Epidermal melanocyte (primary cell): ENCODE results near the gene COMT.

Experiments
- DNase-seq: peaks from one replicate; pipeline ENCODE4 v3.0.0; 2011; ENCODE audit warnings: low spot score; ENCODE audit not compliant: insufficient read length

COMT gene

GRCh38 chr22:19968450-19968891 lies 26.9 kb downstream of the COMT start:
- no peak for DNase-seq

GRCh38 chr22:19969141-19969928 lies 27.8 kb downstream of the COMT start:
- no peak for DNase-seq

GRCh38 chr22:19970031-19970478 lies 28.5 kb downstream of the COMT start:
- no peak for DNase-seq

- DNase-seq, result peak; percentile 89
Measured at GRCh38 chr22:19970479-19971275, 29.1 kb downstream of the COMT start.

GRCh38 chr22:19971276-19972124 lies 29.9 kb downstream of the COMT start:
- no peak for DNase-seq

GRCh38 chr22:19972251-19972650 lies 30.7 kb downstream of the COMT start:
- DNase-seq, result no peak

GRCh38 chr22:19972652-19973550 lies 31.3 kb downstream of the COMT start:
- no peak for DNase-seq

GRCh38 chr22:19973551-19974267 lies 32.1 kb downstream of the COMT start:
- no peak for DNase-seq

GRCh38 chr22:19974268-19974861 lies 32.8 kb downstream of the COMT start:
- peak; percentile 70 for DNase-seq

- DNase-seq, result no peak
Measured at GRCh38 chr22:19974935-19975706, 33.5 kb downstream of the COMT start.

- DNase-seq, result no peak
Measured at GRCh38 chr22:19975707-19976035, 34.1 kb downstream of the COMT start.

GRCh38 chr22:19976671-19977070 lies 35.1 kb downstream of the COMT start:
- no peak for DNase-seq

GRCh38 chr22:19977296-19978243 lies 36.0 kb downstream of the COMT start:
- no peak for DNase-seq

GRCh38 chr22:19978748-19979147 lies 37.2 kb downstream of the COMT start:
- DNase-seq, result no peak

GRCh38 chr22:19979712-19980493 lies 38.3 kb downstream of the COMT start:
- DNase-seq, result no peak

GRCh38 chr22:19980766-19981165 lies 39.2 kb downstream of the COMT start:
- DNase-seq, result no peak
